CD4-positive, alpha-beta T cell treated with Interleukin-17A for 4 hours (primary cell): ENCODE results near the gene KANSL1L.

ENCODE experiments used
- DNase-seq: peaks from one replicate; pipeline ENCODE4 v3.0.0-alpha.2; 2020; ENCODE audit warnings: mixed read lengths

KANSL1L gene

GRCh38 chr2:209986415-209986814 lies 184.8 kb downstream of the KANSL1L start:
- DNase-seq: no peak

GRCh38 chr2:209985874-209986273 lies 185.3 kb downstream of the KANSL1L start:
- DNase-seq: no peak

GRCh38 chr2:209984291-209984690 lies 186.9 kb downstream of the KANSL1L start:
- DNase-seq: no peak

- no peak for DNase-seq
These were observed 193.6 kb downstream of the KANSL1L start for GRCh38 chr2:209977386-209978239.

GRCh38 chr2:209976698-209977385 lies 194.4 kb downstream of the KANSL1L start:
- DNase-seq: no peak

GRCh38 chr2:209974576-209974975 lies 196.6 kb downstream of the KANSL1L start:
- no peak for DNase-seq

- DNase-seq: no peak
These were observed 197.9 kb downstream of the KANSL1L start for GRCh38 chr2:209973328-209973727.
